HuH-7 (cell line): ENCODE data around the gene SYNJ2.

ENCODE experiments used
- DNase-seq: peaks from one replicate; pipeline ENCODE4 v3.0.0; 2011; ENCODE audit warnings: low spot score

SYNJ2 gene

GRCh38 chr6:158040804-158041347 is 59.2 kb downstream of the SYNJ2 start:
- DNase-seq, result no peak

GRCh38 chr6:158041370-158041769 is 59.7 kb downstream of the SYNJ2 start:
- DNase-seq, result no peak

GRCh38 chr6:158041788-158042187 is 60.1 kb downstream of the SYNJ2 start:
- no peak for DNase-seq

GRCh38 chr6:158042245-158042798 is 60.7 kb downstream of the SYNJ2 start:
- DNase-seq, result no peak

GRCh38 chr6:158043008-158043407 is 61.3 kb downstream of the SYNJ2 start:
- no peak for DNase-seq

- no peak for DNase-seq
Measured at GRCh38 chr6:158043586-158044524, 62.2 kb downstream of the SYNJ2 start.

- DNase-seq, result peak; percentile 58
Measured at GRCh38 chr6:158044525-158044888, 62.8 kb downstream of the SYNJ2 start.

- DNase-seq, result no peak
Measured at GRCh38 chr6:158046201-158047126, 64.8 kb downstream of the SYNJ2 start.

- no peak for DNase-seq
Measured at GRCh38 chr6:158047127-158047518, 65.5 kb downstream of the SYNJ2 start.

- no peak for DNase-seq
Measured at GRCh38 chr6:158047563-158048323, 66.1 kb downstream of the SYNJ2 start.

GRCh38 chr6:158048589-158048988 is 66.9 kb downstream of the SYNJ2 start:
- no peak for DNase-seq

GRCh38 chr6:158049055-158050028 is 67.7 kb downstream of the SYNJ2 start:
- DNase-seq, result peak; percentile 92

- DNase-seq, result no peak
Measured at GRCh38 chr6:158050107-158050735, 68.6 kb downstream of the SYNJ2 start.

GRCh38 chr6:158050955-158051354 is 69.3 kb downstream of the SYNJ2 start:
- no peak for DNase-seq

GRCh38 chr6:158051968-158052367 is 70.3 kb downstream of the SYNJ2 start:
- DNase-seq, result no peak

- DNase-seq, result no peak
Measured at GRCh38 chr6:158053377-158054313, 72.0 kb downstream of the SYNJ2 start.

- DNase-seq, result no peak
Measured at GRCh38 chr6:158056355-158056754, 74.7 kb downstream of the SYNJ2 start.

- DNase-seq, result no peak
Measured at GRCh38 chr6:158056804-158057203, 75.1 kb downstream of the SYNJ2 start.
